Neural cell (in vitro differentiated cells): Measurements from ENCODE around the gene PTPRN2. TPM values are rescaled to one million over a fixed set of nuclear protein-coding genes. Genes with fewer than 3 reads are reported as not detected.

Experiments used
- H2AFZ ChIP-seq: fragments of 200-600, 300-800 bp; sonication (generic), shearing (Covaris generic); 2 replicates; pipeline ENCODE4 v1.6.0; 2014; ENCODE audit warnings: low read depth, mild to moderate bottlenecking, antibody characterized with exemption, low read length, moderate library complexity
- H3F3A ChIP-seq: fragments of 200-600 bp; shearing (Covaris generic); 2 replicates; pipeline ENCODE4 v1.6.1; 2016; ENCODE audit warnings: mild to moderate bottlenecking, moderate library complexity, mixed read lengths, antibody characterized with exemption, low read length; ENCODE audit not compliant: insufficient read depth, poor library complexity, severe bottlenecking
- H3K27ac ChIP-seq: fragments of 200-600, 300-800 bp; sonication (generic), shearing (Covaris generic); 2 replicates; pipeline ENCODE4 v1.5.1; 2014; ENCODE audit warnings: mild to moderate bottlenecking, low read length, moderate library complexity
- H3K27me3 ChIP-seq: fragments of 300-800, 200-600 bp; sonication (generic), shearing (Covaris generic); 2 replicates; pipeline ENCODE4 v1.6.0; 2014; ENCODE audit warnings: mild to moderate bottlenecking, low read depth, low read length, moderate library complexity; ENCODE audit not compliant: insufficient read depth
- H3K36me3 ChIP-seq: fragments of 300-800, 200-600 bp; sonication (generic), shearing (Covaris generic); 2 replicates; pipeline ENCODE4 v1.5.1; 2014; ENCODE audit warnings: mild to moderate bottlenecking, antibody characterized with exemption, low read length, moderate library complexity; ENCODE audit not compliant: insufficient read depth
- H3K4me2 ChIP-seq: fragments of 300-800, 200-600 bp; sonication (generic), shearing (Covaris generic); 2 replicates; pipeline ENCODE4 v1.6.0; 2014; ENCODE audit warnings: mild to moderate bottlenecking, low read length
- H3K4me3 ChIP-seq: fragments of 300-800, 200-600 bp; sonication (generic), shearing (Covaris generic); 2 replicates; pipeline ENCODE4 v1.5.1; 2014; ENCODE audit warnings: mild to moderate bottlenecking, low read length, moderate library complexity
- H3K79me2 ChIP-seq: fragments of 200-600 bp; shearing (Covaris generic); replicated peaks from 2 replicates; pipeline ENCODE4 v1.6.0; 2014; ENCODE audit warnings: mild to moderate bottlenecking, low read length, moderate library complexity; ENCODE audit not compliant: insufficient read depth
- H3K9ac ChIP-seq: fragments of 300-800, 200-600 bp; sonication (generic), shearing (Covaris generic); 2 replicates; pipeline ENCODE4 v1.6.1; 2016; ENCODE audit warnings: mild to moderate bottlenecking, low read length, mixed read lengths
- H3K9me2 ChIP-seq: fragments of 200-600 bp; shearing (Covaris generic); 2 replicates; pipeline ENCODE4 v1.6.1; 2016; ENCODE audit warnings: mild to moderate bottlenecking, low read length, mixed read lengths; ENCODE audit not compliant: insufficient read depth
- H3K9me3 ChIP-seq: fragments of 200-600, 300-800 bp; sonication (generic), shearing (Covaris generic); 2 replicates; pipeline ENCODE4 v1.6.1; 2016; ENCODE audit warnings: mild to moderate bottlenecking, mixed run types, low read length, moderate library complexity, mixed read lengths
- H4K20me1 ChIP-seq: fragments of 200-600 bp; shearing (Covaris generic); 2 replicates; pipeline ENCODE4 v1.6.1; 2016; ENCODE audit warnings: mild to moderate bottlenecking, mixed run types; ENCODE audit not compliant: insufficient read depth
- EP300 ChIP-seq: fragments of 450-650 bp; conservative IDR thresholded peaks from 2 replicates; pipeline ENCODE4 v1.6.1; 2014; ENCODE audit warnings: antibody characterized with exemption, mild to moderate bottlenecking, moderate library complexity; ENCODE audit not compliant: poor library complexity, severe bottlenecking
- EZH2 ChIP-seq: fragments of 200-600, 300-800 bp; shearing (Covaris generic), sonication (generic); IDR thresholded peaks from 2 replicates; pipeline ENCODE4 v1.6.1; 2014; ENCODE audit warnings: antibody characterized with exemption, low read length, borderline replicate concordance, mild to moderate bottlenecking; ENCODE audit not compliant: insufficient read depth, poor library complexity, severe bottlenecking
- MXI1 ChIP-seq: fragments of 450-650 bp; conservative IDR thresholded peaks from 2 replicates; pipeline ENCODE4 v1.6.1; 2014; ENCODE audit warnings: antibody characterized with exemption, mild to moderate bottlenecking; ENCODE audit not compliant: poor library complexity, severe bottlenecking
- POLR2AphosphoS5 ChIP-seq: IDR thresholded peaks from 2 replicates; pipeline ENCODE4 v1.6.1; 2012
- RAD21 ChIP-seq: fragments of 450-650 bp; conservative IDR thresholded peaks from 2 replicates; pipeline ENCODE4 v1.6.1; 2014; ENCODE audit warnings: antibody characterized with exemption, mild to moderate bottlenecking, moderate library complexity
- SMC3 ChIP-seq: fragments of 450-650 bp; conservative IDR thresholded peaks from 2 replicates; pipeline ENCODE4 v1.6.1; 2014; ENCODE audit warnings: antibody characterized with exemption, mild to moderate bottlenecking, moderate library complexity; ENCODE audit not compliant: poor library complexity
- TAF1 ChIP-seq: IDR thresholded peaks from 2 replicates; pipeline ENCODE4 v1.6.1; 2012; ENCODE audit warnings: low read depth
- polyA plus RNA-seq: library from polyadenylated mRNA; depleted of rRNA; stranded (reverse); fragments of >200 nt; gene quantifications from 2 replicates; pipeline ENCODE4 v1.2.3, GENCODE V29; 2014
- TF ChIP-seq, protein P1 (sequence below): IDR thresholded peaks from 2 replicates; pipeline ENCODE4 v1.6.1; 2012; ENCODE audit warnings: borderline replicate concordance
- TF ChIP-seq, protein P2 (sequence below): fragments of 450-650 bp; IDR thresholded peaks from 2 replicates; pipeline ENCODE4 v1.5.1; 2014; ENCODE audit warnings: antibody characterized with exemption, mild to moderate bottlenecking, moderate library complexity; ENCODE audit not compliant: poor library complexity, severe bottlenecking

Gene PTPRN2
- polyA plus RNA-seq, 1 donor from 2014 or later: 31.0 TPM

- Histone ChIP-seq H3K27me3 (no peaks in the 10 kb centered on the region), H3K4me2 (no peak overlapping the region), H3F3A (no peaks in the 10 kb centered on the region), H3K9ac (no peak overlapping the region), H4K20me1 (no peaks in the 10 kb centered on the region), H3K36me3 (no peaks in the 10 kb centered on the region), H3K9me3 (no peaks in the 10 kb centered on the region), H2AFZ (no peak overlapping the region), H3K9me2 (no peaks in the 10 kb centered on the region), H3K4me3 (no peak overlapping the region), H3K27ac (no peak overlapping the region), H3K79me2 (no peaks in the 10 kb centered on the region)
- no peak for TF ChIP-seq SMC3
- TF ChIP-seq, protein P1, sequence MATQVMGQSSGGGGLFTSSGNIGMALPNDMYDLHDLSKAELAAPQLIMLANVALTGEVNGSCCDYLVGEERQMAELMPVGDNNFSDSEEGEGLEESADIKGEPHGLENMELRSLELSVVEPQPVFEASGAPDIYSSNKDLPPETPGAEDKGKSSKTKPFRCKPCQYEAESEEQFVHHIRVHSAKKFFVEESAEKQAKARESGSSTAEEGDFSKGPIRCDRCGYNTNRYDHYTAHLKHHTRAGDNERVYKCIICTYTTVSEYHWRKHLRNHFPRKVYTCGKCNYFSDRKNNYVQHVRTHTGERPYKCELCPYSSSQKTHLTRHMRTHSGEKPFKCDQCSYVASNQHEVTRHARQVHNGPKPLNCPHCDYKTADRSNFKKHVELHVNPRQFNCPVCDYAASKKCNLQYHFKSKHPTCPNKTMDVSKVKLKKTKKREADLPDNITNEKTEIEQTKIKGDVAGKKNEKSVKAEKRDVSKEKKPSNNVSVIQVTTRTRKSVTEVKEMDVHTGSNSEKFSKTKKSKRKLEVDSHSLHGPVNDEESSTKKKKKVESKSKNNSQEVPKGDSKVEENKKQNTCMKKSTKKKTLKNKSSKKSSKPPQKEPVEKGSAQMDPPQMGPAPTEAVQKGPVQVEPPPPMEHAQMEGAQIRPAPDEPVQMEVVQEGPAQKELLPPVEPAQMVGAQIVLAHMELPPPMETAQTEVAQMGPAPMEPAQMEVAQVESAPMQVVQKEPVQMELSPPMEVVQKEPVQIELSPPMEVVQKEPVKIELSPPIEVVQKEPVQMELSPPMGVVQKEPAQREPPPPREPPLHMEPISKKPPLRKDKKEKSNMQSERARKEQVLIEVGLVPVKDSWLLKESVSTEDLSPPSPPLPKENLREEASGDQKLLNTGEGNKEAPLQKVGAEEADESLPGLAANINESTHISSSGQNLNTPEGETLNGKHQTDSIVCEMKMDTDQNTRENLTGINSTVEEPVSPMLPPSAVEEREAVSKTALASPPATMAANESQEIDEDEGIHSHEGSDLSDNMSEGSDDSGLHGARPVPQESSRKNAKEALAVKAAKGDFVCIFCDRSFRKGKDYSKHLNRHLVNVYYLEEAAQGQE: no peak
- no peak for TF ChIP-seq EP300
- TF ChIP-seq RAD21: no peak
- TF ChIP-seq TAF1: no peak
- no peak for TF ChIP-seq EZH2
- TF ChIP-seq MXI1: no peak
These were observed 56.0 kb downstream of the PTPRN2 start for GRCh38 chr7:158531661-158532060.

- Histone ChIP-seq H4K20me1 (no peaks in the 10 kb centered on the region), H3K27ac (no peak overlapping the region)
These were observed 56.6 kb downstream of the PTPRN2 start for GRCh38 chr7:158530800-158531609.

More at GRCh38 chr7:158530800-158531609, 56.6 kb downstream of the PTPRN2 start:
- Histone ChIP-seq H3K4me3 (no peak overlapping the region), H3K79me2 (no peaks in the 10 kb centered on the region), H2AFZ (no peak overlapping the region), H3K9me3 (no peaks in the 10 kb centered on the region), H3K9me2 (no peaks in the 10 kb centered on the region), H3K9ac (no peak overlapping the region), H3K4me2 (no peak overlapping the region), H3K36me3 (no peaks in the 10 kb centered on the region), H3K27me3 (no peaks in the 10 kb centered on the region), H3F3A (no peaks in the 10 kb centered on the region)
- TF ChIP-seq MXI1: no peak
- TF ChIP-seq, protein P1: no peak
- TF ChIP-seq POLR2AphosphoS5: no peak
- TF ChIP-seq EP300: no peak
- no peak for TF ChIP-seq TAF1
- TF ChIP-seq, protein P2, sequence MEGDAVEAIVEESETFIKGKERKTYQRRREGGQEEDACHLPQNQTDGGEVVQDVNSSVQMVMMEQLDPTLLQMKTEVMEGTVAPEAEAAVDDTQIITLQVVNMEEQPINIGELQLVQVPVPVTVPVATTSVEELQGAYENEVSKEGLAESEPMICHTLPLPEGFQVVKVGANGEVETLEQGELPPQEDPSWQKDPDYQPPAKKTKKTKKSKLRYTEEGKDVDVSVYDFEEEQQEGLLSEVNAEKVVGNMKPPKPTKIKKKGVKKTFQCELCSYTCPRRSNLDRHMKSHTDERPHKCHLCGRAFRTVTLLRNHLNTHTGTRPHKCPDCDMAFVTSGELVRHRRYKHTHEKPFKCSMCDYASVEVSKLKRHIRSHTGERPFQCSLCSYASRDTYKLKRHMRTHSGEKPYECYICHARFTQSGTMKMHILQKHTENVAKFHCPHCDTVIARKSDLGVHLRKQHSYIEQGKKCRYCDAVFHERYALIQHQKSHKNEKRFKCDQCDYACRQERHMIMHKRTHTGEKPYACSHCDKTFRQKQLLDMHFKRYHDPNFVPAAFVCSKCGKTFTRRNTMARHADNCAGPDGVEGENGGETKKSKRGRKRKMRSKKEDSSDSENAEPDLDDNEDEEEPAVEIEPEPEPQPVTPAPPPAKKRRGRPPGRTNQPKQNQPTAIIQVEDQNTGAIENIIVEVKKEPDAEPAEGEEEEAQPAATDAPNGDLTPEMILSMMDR: no peak
- no peak for TF ChIP-seq EZH2
- no peak for TF ChIP-seq SMC3
- TF ChIP-seq RAD21: no peak
